Endodermal cell (in vitro differentiated cells): ENCODE data around the gene EIF2B5. TPM values are rescaled to one million over a fixed set of nuclear protein-coding genes. Genes with fewer than 3 reads are reported as not detected.

ENCODE experiments used
- DNase-seq: peaks from one replicate; pipeline ENCODE4 v3.0.0-alpha.2; 2017
- H3K27ac ChIP-seq: 2 replicates; pipeline ENCODE4 v1.5.1; 2013; ENCODE audit warnings: mild to moderate bottlenecking, low read depth, low read length, moderate library complexity
- H3K27me3 ChIP-seq: 2 replicates; pipeline ENCODE4 v1.6.1; 2013; ENCODE audit warnings: mild to moderate bottlenecking, low read length, moderate library complexity; ENCODE audit not compliant: insufficient read depth, control insufficient read depth, poor library complexity, severe bottlenecking
- H3K36me3 ChIP-seq: 2 replicates; pipeline ENCODE4 v1.7.0; 2013; ENCODE audit warnings: mild to moderate bottlenecking, low read length, moderate library complexity; ENCODE audit not compliant: control insufficient read depth, insufficient read depth
- H3K4me1 ChIP-seq: one replicate; pipeline ENCODE4 v1.7.0; 2013; ENCODE audit warnings: low read length; ENCODE audit not compliant: control insufficient read depth, insufficient read depth
- H3K4me3 ChIP-seq: 2 replicates; pipeline ENCODE4 v1.5.1; 2013; ENCODE audit warnings: mild to moderate bottlenecking, low read length, moderate library complexity
- H3K9ac ChIP-seq: 2 replicates; pipeline ENCODE4 v1.6.1; 2013; ENCODE audit warnings: mild to moderate bottlenecking, low read length, moderate library complexity; ENCODE audit not compliant: poor library complexity, severe bottlenecking; ENCODE audit errors: extremely low read depth
- H3K9me3 ChIP-seq: 2 replicates; pipeline ENCODE4 v1.6.1; 2013; ENCODE audit warnings: mild to moderate bottlenecking, low read length, moderate library complexity; ENCODE audit not compliant: control insufficient read depth
- H3K27ac Mint-ChIP-seq: 2 replicates; pipeline ENCODE4 v1.8.0; 2020; ENCODE audit warnings: mixed read lengths
- H3K27me3 Mint-ChIP-seq: 2 replicates; pipeline ENCODE4 v1.8.0; 2021; ENCODE audit warnings: mild to moderate bottlenecking, mixed read lengths; ENCODE audit not compliant: insufficient read depth
- H3K36me3 Mint-ChIP-seq: 2 replicates; pipeline ENCODE4 v1.8.0; 2020; ENCODE audit warnings: low read depth, mixed read lengths
- H3K4me1 Mint-ChIP-seq: 2 replicates; pipeline ENCODE4 v1.8.0; 2020; ENCODE audit warnings: mixed read lengths
- H3K4me3 Mint-ChIP-seq: 2 replicates; pipeline ENCODE4 v1.8.0; 2020; ENCODE audit warnings: mild to moderate bottlenecking, moderate library complexity, mixed read lengths
- H3K9me3 Mint-ChIP-seq: 2 replicates; pipeline ENCODE4 v1.8.0; 2020; ENCODE audit warnings: mild to moderate bottlenecking, mixed read lengths
- CTCF ChIP-seq: fragments of 200-600 bp; sonication (generic); conservative IDR thresholded peaks from 2 replicates; pipeline ENCODE4 v1.5.0; 2021; ENCODE audit warnings: antibody characterized with exemption, mild to moderate bottlenecking
- WGBS, 2 experiments: methylation state at CpG; one replicate each; pipeline versions ENCODE4 v1.1.5 to v1.1.7; 2013; ENCODE audit warnings: missing lambda C conversion rate in 2 of 2, mixed read lengths in 1 of 2; ENCODE audit not compliant: insufficient coverage in 1 of 2, insufficient read length in 1 of 2; 5-methylcytosine and 5-hydroxymethylcytosine counted together
- total RNA-seq, 2 donors: library from RNA; stranded (reverse); fragmentation: NEBNext Ultra II Directional in 1 of 2; extraction: Animal tissue kit (Norgen Biotek cat#: 25700) in 1 of 2; gene quantifications; 2 replicates in 1 of 2; 3 replicates in 1 of 2; pipeline ENCODE4 v1.2.1, GENCODE V29; 2021

Gene EIF2B5
- total RNA-seq, 2 donors from 2014 or later: 33.4 to 37.5 TPM

GRCh38 chr3:184140436-184140835, 5.3 kb downstream of the EIF2B5 start:
- H3K4me1 ChIP-seq: no peaks in the 10 kb centered on the region
- no peak overlapping the region for H3K4me3 ChIP-seq
- Mint-ChIP-seq H3K9me3 (no peaks in the 10 kb centered on the region), H3K4me1 (peaks cover 14% of the 10 kb centered on the region), H3K27me3 (no peaks in the 10 kb centered on the region), H3K4me3 (no peak overlapping the region), H3K27ac (no peak overlapping the region), H3K36me3 (peaks cover 47% of the 10 kb centered on the region)
- H3K9ac ChIP-seq: no peak overlapping the region
- H3K36me3 ChIP-seq: peaks cover 64% of the 10 kb centered on the region
- no peak for TF ChIP-seq CTCF
- H3K27ac ChIP-seq: no peak overlapping the region
- H3K27me3 ChIP-seq: no peaks in the 10 kb centered on the region
- WGBS, 2 experiments: 95 to 96% methylated on average over 10 of the region's 10 CpGs
- no peak for DNase-seq
- H3K9me3 ChIP-seq: no peaks in the 10 kb centered on the region

- no peaks in the 10 kb centered on the region for H3K9me3 ChIP-seq
- no peak overlapping the region for H3K9ac ChIP-seq
- peaks cover 65% of the 10 kb centered on the region for H3K36me3 ChIP-seq
- H3K36me3 Mint-ChIP-seq: peaks cover 47% of the 10 kb centered on the region
- H3K4me3 Mint-ChIP-seq: no peak overlapping the region
- no peak overlapping the region for H3K27ac Mint-ChIP-seq
- H3K27ac ChIP-seq: no peak overlapping the region
- WGBS, 2 experiments: 97 to 100% methylated on average over 4 to 7 of the region's 7 CpGs
- TF ChIP-seq CTCF: no peak
- H3K27me3 Mint-ChIP-seq: no peaks in the 10 kb centered on the region
- H3K4me3 ChIP-seq: no peak overlapping the region
- no peaks in the 10 kb centered on the region for H3K27me3 ChIP-seq
- peaks cover 8% of the 10 kb centered on the region for H3K4me1 Mint-ChIP-seq
- no peaks in the 10 kb centered on the region for H3K4me1 ChIP-seq
- DNase-seq: no peak
- no peaks in the 10 kb centered on the region for H3K9me3 Mint-ChIP-seq
Observed at GRCh38 chr3:184142199-184142598, 7.0 kb downstream of the EIF2B5 start.

- peaks cover 41% of the 10 kb centered on the region for H3K36me3 Mint-ChIP-seq
- H3K9ac ChIP-seq: no peak overlapping the region
- no peaks in the 10 kb centered on the region for H3K9me3 ChIP-seq
- no peak for DNase-seq
- H3K4me3 Mint-ChIP-seq: no peak overlapping the region
- no peak overlapping the region for H3K4me3 ChIP-seq
- no peak overlapping the region for H3K27ac ChIP-seq
- TF ChIP-seq CTCF: no peak
- H3K27ac Mint-ChIP-seq: no peak overlapping the region
- no peaks in the 10 kb centered on the region for H3K9me3 Mint-ChIP-seq
- WGBS, 2 experiments: 90 to 94% methylated on average over 3 of the region's 3 CpGs
- H3K36me3 ChIP-seq: peaks cover 57% of the 10 kb centered on the region
- H3K27me3 Mint-ChIP-seq: no peaks in the 10 kb centered on the region
- H3K4me1 Mint-ChIP-seq: peaks cover 8% of the 10 kb centered on the region
- no peaks in the 10 kb centered on the region for H3K27me3 ChIP-seq
- H3K4me1 ChIP-seq: no peaks in the 10 kb centered on the region
Observed at GRCh38 chr3:184143327-184143726, 8.2 kb downstream of the EIF2B5 start.
